ENCODE data around the gene GUK1.

The GUK1 gene

GRCh38 chr1:228150120-228150460 lies 10.0 kb downstream of the GUK1 start:
- DNase-seq (ENCODE audit: low read depth in 2 of 2) = no peak

- DNase-seq (ENCODE audit: low read depth in 2 of 2) = no peak
Observed at GRCh38 chr1:228150461-228151179, 10.5 kb downstream of the GUK1 start.

- DNase-seq (ENCODE audit: low read depth in 2 of 2) = no peak
Observed at GRCh38 chr1:228151180-228151925, 11.3 kb downstream of the GUK1 start.

- DNase-seq (ENCODE audit: low read depth in 2 of 2) = no peak
Observed at GRCh38 chr1:228152097-228152917, 12.2 kb downstream of the GUK1 start.

- no peak for DNase-seq (ENCODE audit: low read depth in 2 of 2)
Observed at GRCh38 chr1:228152918-228153258, 12.8 kb downstream of the GUK1 start.

GRCh38 chr1:228154021-228154669 lies 14.1 kb downstream of the GUK1 start:
- no peak for DNase-seq (ENCODE audit: low read depth in 2 of 2)

- DNase-seq (ENCODE audit: low read depth in 2 of 2) = no peak
Observed at GRCh38 chr1:228154670-228155571, 14.8 kb downstream of the GUK1 start.

- DNase-seq (ENCODE audit: low read depth in 2 of 2) = no peak
Observed at GRCh38 chr1:228155596-228156514, 15.8 kb downstream of the GUK1 start.

- no peak for DNase-seq (ENCODE audit: low read depth in 2 of 2)
Observed at GRCh38 chr1:228156515-228156881, 16.4 kb downstream of the GUK1 start.

GRCh38 chr1:228156941-228157728 lies 17.1 kb downstream of the GUK1 start:
- no peak for DNase-seq (ENCODE audit: low read depth in 2 of 2)

GRCh38 chr1:228157729-228158126 lies 17.6 kb downstream of the GUK1 start:
- DNase-seq (ENCODE audit: low read depth in 2 of 2) = no peak

- DNase-seq (ENCODE audit: low read depth in 2 of 2) = no peak
Observed at GRCh38 chr1:228158151-228159007, 18.3 kb downstream of the GUK1 start.

- DNase-seq (ENCODE audit: low read depth in 2 of 2) = no peak
Observed at GRCh38 chr1:228159008-228159665, 19.1 kb downstream of the GUK1 start.

GRCh38 chr1:228160201-228160761 lies 20.2 kb downstream of the GUK1 start:
- DNase-seq (ENCODE audit: low read depth in 2 of 2) = no peak

- DNase-seq (ENCODE audit: low read depth in 2 of 2) = no peak
Observed at GRCh38 chr1:228161362-228161761, 21.3 kb downstream of the GUK1 start.

GRCh38 chr1:228161866-228162265 lies 21.8 kb downstream of the GUK1 start:
- no peak for DNase-seq (ENCODE audit: low read depth in 2 of 2)

GRCh38 chr1:228162286-228163006 lies 22.4 kb downstream of the GUK1 start:
- no peak for DNase-seq (ENCODE audit: low read depth in 2 of 2)
